LHCN-M2 (cell line): ENCODE measurements around the gene PRKG1. TPM values are rescaled to one million over a fixed set of nuclear protein-coding genes. Genes with fewer than 3 reads are reported as not detected.
A peak's percentile ranks its signal among the peaks of the same experiment; 100 is the strongest.

Source experiments
- DNase-seq: peaks from one replicate; pipeline ENCODE4 v3.0.0-alpha.2; 2012; ENCODE audit warnings: low read depth
- total RNA-seq: library from RNA; depleted of rRNA; stranded (reverse); fragments of >200 nt; gene quantifications from 2 replicates; pipeline ENCODE4 v1.2.3, GENCODE V29; 2014

PRKG1 gene
- total RNA-seq, 1 experiment from 2014 or later: 6.4 TPM

GRCh38 chr10:51694086-51694768 is 619.9 kb downstream of the PRKG1 start:
- DNase-seq: no peak

GRCh38 chr10:51696251-51696650 is 622.0 kb downstream of the PRKG1 start:
- DNase-seq: peak; percentile 3

GRCh38 chr10:51698473-51699063 is 624.3 kb downstream of the PRKG1 start:
- no peak for DNase-seq

- no peak for DNase-seq
Measured at GRCh38 chr10:51699145-51699474, 624.8 kb downstream of the PRKG1 start.

- DNase-seq: peak; percentile 93
Measured at GRCh38 chr10:51699475-51700227, 625.4 kb downstream of the PRKG1 start, which contains the start of gene CSTF2T. Gene CSTF2T (minus strand): TSS chr10:51699595. CDS start chr10:51699549, 46 bp downstream.

GRCh38 chr10:51700228-51700817 is 626.0 kb downstream of the PRKG1 start:
- peak; percentile 22 for DNase-seq

- DNase-seq: no peak
Measured at GRCh38 chr10:51705774-51706173, 631.5 kb downstream of the PRKG1 start.

GRCh38 chr10:51706225-51706624 is 631.9 kb downstream of the PRKG1 start:
- peak; percentile 10 for DNase-seq

GRCh38 chr10:51707392-51707791 is 633.1 kb downstream of the PRKG1 start:
- DNase-seq: no peak

- DNase-seq: no peak
Measured at GRCh38 chr10:51707821-51708424, 633.6 kb downstream of the PRKG1 start.

- DNase-seq: no peak
Measured at GRCh38 chr10:51708609-51709008, 634.3 kb downstream of the PRKG1 start.

- no peak for DNase-seq
Measured at GRCh38 chr10:51709324-51709972, 635.2 kb downstream of the PRKG1 start.

- no peak for DNase-seq
Measured at GRCh38 chr10:51711519-51711891, 637.2 kb downstream of the PRKG1 start.

- DNase-seq: no peak
Measured at GRCh38 chr10:51716981-51717380, 642.7 kb downstream of the PRKG1 start.

GRCh38 chr10:51718804-51719291 is 644.6 kb downstream of the PRKG1 start:
- DNase-seq: peak; percentile 32

- no peak for DNase-seq
Measured at GRCh38 chr10:51724038-51724437, 649.8 kb downstream of the PRKG1 start.

GRCh38 chr10:51729822-51730555 is 655.7 kb downstream of the PRKG1 start:
- DNase-seq: no peak

- DNase-seq: peak; percentile 21
Measured at GRCh38 chr10:51733057-51733456, 658.8 kb downstream of the PRKG1 start.

GRCh38 chr10:51743146-51743545 is 668.9 kb downstream of the PRKG1 start:
- DNase-seq: peak; percentile 27

- no peak for DNase-seq
Measured at GRCh38 chr10:51744235-51745000, 670.1 kb downstream of the PRKG1 start.
